AG09309 (cell line): ENCODE results near the gene DPH7.

Experiments used
- DNase-seq: peaks from one replicate; pipeline ENCODE4 v3.0.0-alpha.2; 2010; ENCODE audit warnings: low read depth
- H3K4me3 ChIP-seq: 2 replicates; pipeline ENCODE4 v1.5.1; 2011; ENCODE audit warnings: mild to moderate bottlenecking, low read depth, low read length, moderate library complexity; ENCODE audit not compliant: control insufficient read depth
- TF ChIP-seq, protein P1 (sequence below): IDR thresholded peaks from 2 replicates; pipeline ENCODE4 v1.5.1; 2011; ENCODE audit warnings: mild to moderate bottlenecking, low read depth, low read length, inconsistent platforms; ENCODE audit not compliant: insufficient read depth, control insufficient read depth; ENCODE audit errors: missing control alignments

DPH7 gene

DNA sequence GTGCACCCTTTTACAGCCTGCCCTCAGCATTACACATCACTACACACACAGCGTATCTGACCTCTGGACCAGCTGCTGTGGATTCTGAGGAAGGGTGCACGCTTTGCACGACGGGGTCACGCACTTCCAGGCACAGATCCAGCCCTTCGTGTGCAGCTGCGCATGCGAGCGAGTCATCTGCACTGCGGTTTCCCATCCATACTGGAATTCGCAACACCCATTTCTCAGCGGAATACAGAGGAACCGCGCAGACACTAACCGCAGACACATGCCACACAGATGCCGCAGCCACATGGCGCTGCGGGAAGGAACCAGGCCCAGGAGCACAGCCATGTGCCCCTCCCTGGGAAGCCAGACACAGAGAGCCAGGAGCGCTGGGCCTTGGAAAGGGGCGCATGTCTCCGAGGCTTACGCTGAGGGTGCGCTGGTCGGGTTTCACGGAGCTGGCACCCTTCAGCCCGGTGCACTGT, 72.0 kb downstream of the DPH7 start:
- TF ChIP-seq, protein P1, sequence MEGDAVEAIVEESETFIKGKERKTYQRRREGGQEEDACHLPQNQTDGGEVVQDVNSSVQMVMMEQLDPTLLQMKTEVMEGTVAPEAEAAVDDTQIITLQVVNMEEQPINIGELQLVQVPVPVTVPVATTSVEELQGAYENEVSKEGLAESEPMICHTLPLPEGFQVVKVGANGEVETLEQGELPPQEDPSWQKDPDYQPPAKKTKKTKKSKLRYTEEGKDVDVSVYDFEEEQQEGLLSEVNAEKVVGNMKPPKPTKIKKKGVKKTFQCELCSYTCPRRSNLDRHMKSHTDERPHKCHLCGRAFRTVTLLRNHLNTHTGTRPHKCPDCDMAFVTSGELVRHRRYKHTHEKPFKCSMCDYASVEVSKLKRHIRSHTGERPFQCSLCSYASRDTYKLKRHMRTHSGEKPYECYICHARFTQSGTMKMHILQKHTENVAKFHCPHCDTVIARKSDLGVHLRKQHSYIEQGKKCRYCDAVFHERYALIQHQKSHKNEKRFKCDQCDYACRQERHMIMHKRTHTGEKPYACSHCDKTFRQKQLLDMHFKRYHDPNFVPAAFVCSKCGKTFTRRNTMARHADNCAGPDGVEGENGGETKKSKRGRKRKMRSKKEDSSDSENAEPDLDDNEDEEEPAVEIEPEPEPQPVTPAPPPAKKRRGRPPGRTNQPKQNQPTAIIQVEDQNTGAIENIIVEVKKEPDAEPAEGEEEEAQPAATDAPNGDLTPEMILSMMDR = no peak
- no peak for DNase-seq

DNA sequence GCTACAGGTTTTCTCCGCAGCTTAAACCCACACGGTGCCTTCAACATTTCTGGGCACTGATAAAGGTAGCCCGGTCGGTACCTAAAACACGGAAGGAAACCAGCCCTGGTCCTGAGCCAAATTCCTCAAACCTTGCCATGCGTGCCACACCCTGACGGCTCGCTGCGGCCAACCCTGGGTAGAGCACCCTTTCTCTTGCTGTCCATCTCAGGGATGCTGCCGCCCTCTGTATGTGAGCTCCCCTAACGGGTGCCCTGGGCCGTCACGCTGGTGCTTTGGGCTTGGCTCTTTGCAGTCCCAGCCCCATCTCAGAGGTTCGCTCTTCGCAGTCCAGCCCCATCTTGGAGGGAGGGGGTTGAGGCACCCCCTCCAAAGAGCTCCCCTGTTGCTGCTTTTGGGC, 72.5 kb downstream of the DPH7 start:
- TF ChIP-seq, protein P1 = no peak
- H3K4me3 ChIP-seq = no peak overlapping the region
- DNase-seq = no peak

More for the DNA sequence above, 72.0 kb downstream of the DPH7 start:
- no peak overlapping the region for H3K4me3 ChIP-seq

DNA sequence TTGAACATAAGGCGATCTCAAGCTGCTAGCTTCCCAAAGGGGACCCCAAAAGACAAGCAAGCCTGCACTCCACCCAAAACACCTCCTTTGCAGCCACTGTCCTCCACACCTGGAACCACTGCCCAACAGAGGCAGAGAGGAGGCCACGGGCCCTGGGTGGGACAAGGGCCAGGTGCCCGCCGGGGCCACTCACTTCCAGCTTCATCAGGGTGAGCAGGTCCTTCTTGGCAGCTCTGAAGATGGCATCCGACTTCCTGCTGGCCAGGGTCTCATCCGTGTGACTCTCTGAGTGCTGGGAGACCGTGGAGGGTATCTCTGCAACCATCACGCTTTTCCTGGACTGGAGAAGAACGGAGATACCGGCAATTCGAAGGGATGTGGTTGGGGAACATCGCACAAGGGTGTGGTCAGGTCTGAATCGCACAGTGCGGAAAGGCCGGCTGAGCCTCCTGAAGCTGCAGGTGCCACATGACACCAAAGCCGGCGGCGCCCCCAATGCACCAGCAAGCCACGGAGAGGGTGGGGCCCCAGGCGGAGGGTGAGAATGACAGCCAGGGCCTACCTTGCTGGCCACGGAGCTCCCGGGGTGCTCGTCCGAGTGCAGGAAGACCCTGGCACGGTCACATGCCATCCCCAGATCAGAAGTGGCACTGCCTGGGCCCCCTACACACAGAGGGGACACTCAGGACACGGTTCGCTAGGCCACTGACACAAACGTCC, 73.1 kb downstream of the DPH7 start:
- DNase-seq = no peak
- TF ChIP-seq, protein P1 = no peak
- H3K4me3 ChIP-seq = no peak overlapping the region
